IMR-90 (cell line): ENCODE data around the gene CRTC1.

Experiments
- BHLHE40 ChIP-seq: fragments of 150-350 bp; IDR thresholded peaks from 2 replicates; pipeline ENCODE4 v1.6.1; 2016; ENCODE audit warnings: mild to moderate bottlenecking, low read depth, low read length
- CTCF ChIP-seq: conservative IDR thresholded peaks from 2 replicates; pipeline ENCODE4 v1.5.1; 2012; ENCODE audit warnings: mild to moderate bottlenecking, low read depth, low read length, improper control_type of control experiment

- TF ChIP-seq CTCF (no peak), BHLHE40 (no peak)
These were observed 36.1 kb downstream of the CRTC1 start for GRCh38 chr19:18719541-18719940.
